Measurements from ENCODE around the gene LCE1C.

Gene LCE1C

DNA sequence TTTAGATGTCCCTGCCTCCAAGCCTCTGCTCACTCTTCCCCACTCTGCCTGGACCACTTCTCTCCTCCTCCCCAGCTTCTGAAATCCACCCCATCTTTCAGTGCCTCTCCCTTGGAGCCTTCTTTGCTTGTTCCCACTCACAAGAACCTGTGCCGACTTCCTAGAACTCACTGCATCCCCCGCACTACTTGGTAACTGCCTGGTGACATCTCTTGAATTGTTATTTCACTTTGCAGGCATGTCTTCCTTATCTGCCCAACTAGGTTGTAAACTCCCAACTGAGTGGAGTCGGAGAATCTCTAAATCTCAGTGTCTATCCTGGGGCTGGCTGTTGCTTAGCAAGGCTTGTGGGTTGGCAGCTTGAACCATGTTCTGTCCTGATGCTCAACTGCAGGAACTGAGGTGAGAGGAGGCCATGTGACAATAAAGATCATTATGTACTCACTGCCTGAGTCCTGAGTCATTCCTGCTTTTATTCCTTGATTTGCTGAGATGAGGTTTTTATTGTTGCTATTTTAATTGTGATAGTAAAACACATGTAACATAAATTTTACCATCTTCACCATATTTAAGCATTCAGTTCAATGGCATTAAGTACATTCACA is 44.7 kb downstream of the LCE1C start:
- DNase-seq (ENCODE audit: low read depth) = no peak
- TF ChIP-seq, protein P1, sequence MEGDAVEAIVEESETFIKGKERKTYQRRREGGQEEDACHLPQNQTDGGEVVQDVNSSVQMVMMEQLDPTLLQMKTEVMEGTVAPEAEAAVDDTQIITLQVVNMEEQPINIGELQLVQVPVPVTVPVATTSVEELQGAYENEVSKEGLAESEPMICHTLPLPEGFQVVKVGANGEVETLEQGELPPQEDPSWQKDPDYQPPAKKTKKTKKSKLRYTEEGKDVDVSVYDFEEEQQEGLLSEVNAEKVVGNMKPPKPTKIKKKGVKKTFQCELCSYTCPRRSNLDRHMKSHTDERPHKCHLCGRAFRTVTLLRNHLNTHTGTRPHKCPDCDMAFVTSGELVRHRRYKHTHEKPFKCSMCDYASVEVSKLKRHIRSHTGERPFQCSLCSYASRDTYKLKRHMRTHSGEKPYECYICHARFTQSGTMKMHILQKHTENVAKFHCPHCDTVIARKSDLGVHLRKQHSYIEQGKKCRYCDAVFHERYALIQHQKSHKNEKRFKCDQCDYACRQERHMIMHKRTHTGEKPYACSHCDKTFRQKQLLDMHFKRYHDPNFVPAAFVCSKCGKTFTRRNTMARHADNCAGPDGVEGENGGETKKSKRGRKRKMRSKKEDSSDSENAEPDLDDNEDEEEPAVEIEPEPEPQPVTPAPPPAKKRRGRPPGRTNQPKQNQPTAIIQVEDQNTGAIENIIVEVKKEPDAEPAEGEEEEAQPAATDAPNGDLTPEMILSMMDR (IDR thresholded peaks at IDR 0.05; ENCODE audit: control insufficient read depth, extremely low read depth, insufficient read depth) = no peak
- no peak overlapping the region for H3K4me3 ChIP-seq (ENCODE audit: low read depth, low read length)

DNA sequence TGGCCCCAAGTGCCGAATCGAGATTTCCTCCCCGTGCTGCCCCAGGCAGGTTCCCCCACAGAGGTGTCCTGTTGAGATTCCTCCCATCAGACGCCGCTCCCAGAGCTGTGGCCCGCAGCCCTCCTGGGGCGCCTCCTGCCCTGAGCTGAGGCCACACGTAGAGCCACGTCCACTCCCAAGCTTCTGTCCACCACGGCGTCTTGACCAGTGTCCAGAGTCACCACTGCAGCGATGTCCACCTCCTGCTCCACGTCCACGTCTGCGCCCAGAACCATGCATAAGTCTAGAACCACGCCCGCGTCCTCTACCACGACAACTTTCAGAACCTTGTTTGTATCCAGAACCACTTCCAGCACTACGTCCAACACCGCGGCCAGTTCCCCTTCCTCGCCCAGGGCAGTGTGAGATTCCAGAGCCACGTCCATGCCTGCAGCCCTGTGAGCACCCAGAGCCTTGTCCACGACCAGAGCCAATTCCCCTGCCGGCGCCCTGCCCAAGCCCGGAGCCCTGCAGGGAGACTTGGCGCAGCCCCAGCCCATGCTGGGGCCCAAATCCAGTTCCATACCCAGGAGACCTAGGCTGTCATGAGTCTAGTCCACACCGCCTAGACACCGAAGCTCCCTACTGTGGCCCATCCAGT is 45.8 kb downstream of the LCE1C start:
- TF ChIP-seq, protein P1 (IDR thresholded peaks at IDR 0.05; ENCODE audit: control insufficient read depth, extremely low read depth, insufficient read depth) = no peak
- no peak overlapping the region for H3K4me3 ChIP-seq (ENCODE audit: low read depth, low read length)
- DNase-seq (ENCODE audit: low read depth) = no peak

DNA sequence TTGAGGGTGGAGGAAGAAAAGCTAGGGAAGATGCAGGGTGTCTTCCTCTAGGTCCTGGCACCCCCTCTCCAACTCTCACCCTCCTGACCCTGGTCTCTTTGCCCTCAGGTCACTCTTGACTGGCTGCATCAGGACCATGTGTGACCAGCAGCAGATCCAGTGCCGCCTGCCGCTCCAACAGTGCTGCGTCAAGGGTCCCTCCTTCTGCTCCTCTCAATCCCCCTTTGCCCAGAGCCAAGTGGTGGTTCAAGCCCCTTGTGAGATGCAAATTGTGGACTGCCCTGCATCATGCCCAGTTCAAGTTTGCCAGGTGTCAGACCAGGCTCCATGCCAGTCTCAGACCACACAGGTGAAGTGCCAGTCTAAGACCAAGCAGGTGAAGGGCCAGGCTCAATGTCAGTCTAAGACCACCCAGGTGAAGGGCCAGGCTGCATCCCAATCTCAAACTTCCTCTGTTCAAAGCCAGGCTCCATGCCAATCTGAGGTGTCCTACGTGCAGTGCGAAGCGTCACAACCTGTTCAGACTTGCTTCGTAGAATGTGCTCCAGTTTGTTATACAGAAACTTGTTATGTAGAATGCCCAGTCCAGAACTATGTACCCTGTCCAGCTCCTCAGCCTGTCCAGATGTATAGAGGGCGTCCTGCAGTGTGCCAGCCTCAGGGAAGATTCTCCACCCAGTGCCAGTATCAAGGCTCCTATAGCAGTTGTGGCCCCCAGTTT is 46.8 kb downstream of the LCE1C start:
- no peak overlapping the region for H3K4me3 ChIP-seq (ENCODE audit: low read depth, low read length)
- TF ChIP-seq, protein P1 (IDR thresholded peaks at IDR 0.05; ENCODE audit: control insufficient read depth, extremely low read depth, insufficient read depth) = no peak

GRCh38 chr1:152758636-152759035 is 47.8 kb downstream of the LCE1C start:
- H3K4me3 ChIP-seq (ENCODE audit: low read depth, low read length) = no peak overlapping the region
- DNase-seq (ENCODE audit: low read depth) = no peak
- TF ChIP-seq, protein P1 (IDR thresholded peaks at IDR 0.05; ENCODE audit: control insufficient read depth, extremely low read depth, insufficient read depth) = no peak

More for the DNA sequence above, 46.8 kb downstream of the LCE1C start:
- DNase-seq (ENCODE audit: low read depth) = no peak

DNA sequence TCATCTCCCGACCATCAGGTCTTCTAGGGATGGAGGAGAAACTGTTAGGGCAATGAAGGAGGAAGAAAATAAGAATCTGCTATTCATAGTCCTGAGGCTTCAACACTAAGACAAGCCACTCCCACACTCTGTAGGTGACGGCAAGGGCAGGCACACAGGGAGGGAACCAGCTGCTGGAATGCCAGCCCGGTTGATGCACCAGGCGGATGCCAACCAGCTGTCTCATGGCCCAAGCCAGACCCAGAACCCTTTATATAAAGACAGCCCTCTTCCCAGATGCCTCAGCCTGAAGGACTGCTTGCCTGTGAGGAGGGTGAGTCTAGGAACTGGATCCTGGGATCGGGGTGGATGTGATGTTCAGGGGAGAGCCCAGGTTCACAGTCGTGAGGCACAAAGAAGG is 48.7 kb downstream of the LCE1C start, which contains the start of gene KPRP:
TSS of gene KPRP (plus strand) at position 279 of the 400 bp plus-strand sequence. CDS start 1,564 bp downstream, outside the sequence.
- DNase-seq (ENCODE audit: low read depth) = no peak
- no peak within 1 kb of the TSS for H3K4me3 ChIP-seq (ENCODE audit: low read depth, low read length)
- TF ChIP-seq, protein P1 (IDR thresholded peaks at IDR 0.05; ENCODE audit: control insufficient read depth, extremely low read depth, insufficient read depth) = no peak

- no peak overlapping the region for H3K4me3 ChIP-seq (ENCODE audit: low read depth, low read length)
- TF ChIP-seq, protein P1 (IDR thresholded peaks at IDR 0.05; ENCODE audit: control insufficient read depth, extremely low read depth, insufficient read depth) = no peak
- DNase-seq (ENCODE audit: low read depth) = no peak
Observed at GRCh38 chr1:152756872-152757271, 49.6 kb downstream of the LCE1C start.
